CD4-positive, alpha-beta T cell treated with Interleukin-15 for 4 hours (primary cell): ENCODE measurements around the gene SPINT4.

Experiments
- DNase-seq: peaks from one replicate; pipeline ENCODE4 v3.0.0-alpha.2; 2020; ENCODE audit warnings: low spot score

The SPINT4 gene

GRCh38 chr20:45765307-45765875 is 43.2 kb downstream of the SPINT4 start:
- DNase-seq, result no peak

GRCh38 chr20:45765980-45766379 is 43.8 kb downstream of the SPINT4 start:
- no peak for DNase-seq

GRCh38 chr20:45768479-45768878 is 46.3 kb downstream of the SPINT4 start:
- DNase-seq, result no peak

GRCh38 chr20:45771182-45771759 is 49.1 kb downstream of the SPINT4 start:
- DNase-seq, result peak; percentile 78

- no peak for DNase-seq
Measured at GRCh38 chr20:45772693-45773092, 50.5 kb downstream of the SPINT4 start.

- DNase-seq, result no peak
Measured at GRCh38 chr20:45774945-45775344, 52.8 kb downstream of the SPINT4 start.

- DNase-seq, result no peak
Measured at GRCh38 chr20:45775411-45775810, 53.3 kb downstream of the SPINT4 start.
